T47D (cell line): ENCODE measurements around the gene PERM1.
A peak's percentile ranks its signal among the peaks of the same experiment; 100 is the strongest.

Experiments
- DNase-seq, 2 experiments: peaks; one replicate each; pipeline versions ENCODE4 v3.0.0 to v3.0.0-alpha.2; 2011 to 2012; ENCODE audit warnings: low read depth in 1 of 2, low spot score in 1 of 2
- JUND ChIP-seq: IDR thresholded peaks from 2 replicates; pipeline ENCODE4 v1.6.1; 2012; ENCODE audit warnings: low read depth
- in situ Hi-C: cut with HindIII; loops from 2 replicates; pipeline ENCODE4 v1.10.0; 2016; ENCODE audit warnings: low sequenced_read_pairs, low pct_unique_long_range_greater_than_20kb

PERM1 gene

GRCh38 chr1:945688-946556, 36.0 kb downstream of the PERM1 start:
- no peak for TF ChIP-seq JUND

GRCh38 chr1:944341-945325, 37.3 kb downstream of the PERM1 start:
- in situ Hi-C loops = no loop called here
- no peak for TF ChIP-seq JUND
- DNase-seq = no peak

More at GRCh38 chr1:945688-946556, 36.0 kb downstream of the PERM1 start:
- in situ Hi-C loops = no loop called here
- DNase-seq = no peak

- TF ChIP-seq JUND = no peak
- in situ Hi-C loops = no loop called here
These were observed 38.1 kb downstream of the PERM1 start for GRCh38 chr1:943545-944340.

GRCh38 chr1:942864-943533, 38.9 kb downstream of the PERM1 start:
- no peak for DNase-seq
- in situ Hi-C loops = no loop called here
- no peak for TF ChIP-seq JUND

More at GRCh38 chr1:943545-944340, 38.1 kb downstream of the PERM1 start:
- no peak for DNase-seq

GRCh38 chr1:942411-942821, 39.5 kb downstream of the PERM1 start:
- TF ChIP-seq JUND = no peak
- in situ Hi-C loops = no loop called here
- DNase-seq = no peak

- TF ChIP-seq JUND = no peak
- in situ Hi-C loops = no loop called here
- DNase-seq = peak; percentile 69 to 77
These were observed 40.1 kb downstream of the PERM1 start for GRCh38 chr1:941588-942383.

GRCh38 chr1:941015-941587, 40.8 kb downstream of the PERM1 start:
- in situ Hi-C loops = no loop called here
- no peak for DNase-seq
- no peak for TF ChIP-seq JUND

GRCh38 chr1:940107-941014, 41.5 kb downstream of the PERM1 start:
- no peak for TF ChIP-seq JUND
- DNase-seq = peak; percentile 55
- in situ Hi-C loops = no loop called here

GRCh38 chr1:939511-940106, 42.3 kb downstream of the PERM1 start:
- in situ Hi-C loops = no loop called here
- TF ChIP-seq JUND = no peak
- no peak for DNase-seq
